HEK293 (cell line): ENCODE results near the gene SYNDIG1.

Experiments used
- CTCF ChIA-PET: fragments of 350-600 bp; formaldehyde crosslinking; extraction: SDS; loops from one replicate; lab custom pipeline; 2021; ENCODE audit warnings: antibody characterized with exemption; lab: Yijun Ruan, JAX
- POLR2A ChIA-PET: fragments of 300-600 bp; formaldehyde crosslinking; extraction: SDS; loops from one replicate; lab custom pipeline; 2020; ENCODE audit warnings: antibody characterized with exemption, inconsistent platforms; lab: Yijun Ruan, JAX
- H3K27ac ChIP-seq: fragments of 200-500 bp; sonication (Bioruptor generic); 2 replicates; pipeline ENCODE4 v1.5.1; 2014; ENCODE audit warnings: low read depth, low read length, control low read depth, inconsistent platforms; ENCODE audit errors: extremely low read depth
- H3K36me3 ChIP-seq, 2 experiments: fragments of 200-500 bp in 1 of 2; sonication (Bioruptor generic) in 1 of 2; 1 replicate in 1 of 2; 2 replicates in 1 of 2; pipeline ENCODE4 v1.5.1; 2014 to 2017; ENCODE audit warnings: inconsistent platforms in 2 of 2, low read length in 2 of 2; ENCODE audit not compliant: control insufficient read depth in 2 of 2, insufficient read depth in 1 of 2
- H3K4me1 ChIP-seq: fragments of 200-500 bp; sonication (Bioruptor generic); 2 replicates; pipeline ENCODE4 v1.5.1; 2014; ENCODE audit warnings: mild to moderate bottlenecking, low read length, inconsistent platforms; ENCODE audit not compliant: control insufficient read depth, insufficient read depth
- H3K4me3 ChIP-seq: 2 replicates; pipeline ENCODE4 v1.5.1; 2011; ENCODE audit warnings: low read depth, mild to moderate bottlenecking, control low read depth, low read length, moderate library complexity
- H3K9me3 ChIP-seq: fragments of 200-500 bp; sonication (Bioruptor generic); 2 replicates; pipeline ENCODE4 v1.5.1; 2014; ENCODE audit warnings: low read depth, low read length, inconsistent platforms; ENCODE audit not compliant: control insufficient read depth, insufficient read depth
- FEZF1 ChIP-seq: fragments of 450-650 bp; formaldehyde crosslinking; IDR thresholded peaks from 2 replicates; pipeline ENCODE4 v1.5.1; 2016; ENCODE audit warnings: missing biosample characterization, missing genetic modification characterization
- GFI1B ChIP-seq: fragments of 450-650 bp; formaldehyde crosslinking; IDR thresholded peaks from 2 replicates; pipeline ENCODE4 v1.5.1; 2016; ENCODE audit warnings: missing biosample characterization, missing genetic modification characterization
- TCF7L2 ChIP-seq: IDR thresholded peaks from 2 replicates; pipeline ENCODE4 v1.6.1; 2011; ENCODE audit warnings: low read depth, mild to moderate bottlenecking, inconsistent platforms, low read length, moderate library complexity, borderline replicate concordance
- ZBTB8A ChIP-seq: fragments of 450-650 bp; formaldehyde crosslinking; IDR thresholded peaks from 2 replicates; pipeline ENCODE4 v1.5.1; 2016; ENCODE audit warnings: missing biosample characterization, missing genetic modification characterization
- ZFP37 ChIP-seq: fragments of 450-650 bp; formaldehyde crosslinking; IDR thresholded peaks from 2 replicates; pipeline ENCODE4 v1.5.1; 2016; ENCODE audit warnings: missing biosample characterization, missing genetic modification characterization
- ZFP41 ChIP-seq: fragments of 450-650 bp; formaldehyde crosslinking; IDR thresholded peaks from 2 replicates; pipeline ENCODE4 v1.5.1; 2016; ENCODE audit warnings: missing biosample characterization, missing genetic modification characterization, borderline replicate concordance
- ZNF121 ChIP-seq: fragments of 450-650 bp; formaldehyde crosslinking; IDR thresholded peaks from 2 replicates; pipeline ENCODE4 v1.5.1; 2016; ENCODE audit warnings: missing biosample characterization, missing genetic modification characterization
- ZNF138 ChIP-seq: fragments of 450-650 bp; formaldehyde crosslinking; IDR thresholded peaks from 2 replicates; pipeline ENCODE4 v1.5.1; 2016; ENCODE audit warnings: missing biosample characterization, missing genetic modification characterization, borderline replicate concordance
- ZNF202 ChIP-seq: fragments of 450-650 bp; formaldehyde crosslinking; IDR thresholded peaks from 2 replicates; pipeline ENCODE4 v1.5.1; 2016; ENCODE audit warnings: missing biosample characterization, missing genetic modification characterization, borderline replicate concordance
- ZNF214 ChIP-seq: fragments of 450-650 bp; formaldehyde crosslinking; IDR thresholded peaks from 2 replicates; pipeline ENCODE4 v1.5.1; 2017; ENCODE audit warnings: missing biosample characterization, mild to moderate bottlenecking, missing genetic modification characterization, borderline replicate concordance
- ZNF221 ChIP-seq: fragments of 450-650 bp; formaldehyde crosslinking; IDR thresholded peaks from 2 replicates; pipeline ENCODE4 v1.5.1; 2017; ENCODE audit warnings: missing biosample characterization, missing genetic modification characterization, borderline replicate concordance
- ZNF292 ChIP-seq: fragments of 450-650 bp; formaldehyde crosslinking; IDR thresholded peaks from 2 replicates; pipeline ENCODE4 v1.5.1; 2016; ENCODE audit warnings: low read depth, missing biosample characterization, missing genetic modification characterization, borderline replicate concordance
- ZNF391 ChIP-seq: fragments of 450-650 bp; formaldehyde crosslinking; IDR thresholded peaks from 2 replicates; pipeline ENCODE4 v1.5.1; 2016; ENCODE audit warnings: low read depth, missing biosample characterization, missing genetic modification characterization, borderline replicate concordance
- ZNF560 ChIP-seq: fragments of 450-650 bp; formaldehyde crosslinking; IDR thresholded peaks from 2 replicates; pipeline ENCODE4 v1.5.1; 2017; ENCODE audit warnings: missing biosample characterization, missing genetic modification characterization, borderline replicate concordance
- TF ChIP-seq, protein P1 (sequence below): fragments of 450-650 bp; formaldehyde crosslinking; IDR thresholded peaks from 2 replicates; pipeline ENCODE4 v1.5.1; 2017; ENCODE audit warnings: missing biosample characterization, missing genetic modification characterization
- TF ChIP-seq, protein P2 (sequence below): fragments of 450-650 bp; formaldehyde crosslinking; IDR thresholded peaks from 2 replicates; pipeline ENCODE4 v1.5.1; 2016; ENCODE audit warnings: missing biosample characterization, missing genetic modification characterization
- TF ChIP-seq, protein P3 (sequence below): fragments of 450-650 bp; formaldehyde crosslinking; IDR thresholded peaks from 2 replicates; pipeline ENCODE4 v1.5.1; 2016; ENCODE audit warnings: missing biosample characterization, missing genetic modification characterization
- TF ChIP-seq, protein P4 (sequence below): fragments of 450-650 bp; IDR thresholded peaks from 2 replicates; pipeline ENCODE4 v1.5.1; 2018; ENCODE audit warnings: missing biosample characterization, mild to moderate bottlenecking, missing genetic modification characterization

The SYNDIG1 gene

GRCh38 chr20:24543741-24544140, 74.3 kb downstream of the SYNDIG1 start (continued):
- TF ChIP-seq, protein P1, sequence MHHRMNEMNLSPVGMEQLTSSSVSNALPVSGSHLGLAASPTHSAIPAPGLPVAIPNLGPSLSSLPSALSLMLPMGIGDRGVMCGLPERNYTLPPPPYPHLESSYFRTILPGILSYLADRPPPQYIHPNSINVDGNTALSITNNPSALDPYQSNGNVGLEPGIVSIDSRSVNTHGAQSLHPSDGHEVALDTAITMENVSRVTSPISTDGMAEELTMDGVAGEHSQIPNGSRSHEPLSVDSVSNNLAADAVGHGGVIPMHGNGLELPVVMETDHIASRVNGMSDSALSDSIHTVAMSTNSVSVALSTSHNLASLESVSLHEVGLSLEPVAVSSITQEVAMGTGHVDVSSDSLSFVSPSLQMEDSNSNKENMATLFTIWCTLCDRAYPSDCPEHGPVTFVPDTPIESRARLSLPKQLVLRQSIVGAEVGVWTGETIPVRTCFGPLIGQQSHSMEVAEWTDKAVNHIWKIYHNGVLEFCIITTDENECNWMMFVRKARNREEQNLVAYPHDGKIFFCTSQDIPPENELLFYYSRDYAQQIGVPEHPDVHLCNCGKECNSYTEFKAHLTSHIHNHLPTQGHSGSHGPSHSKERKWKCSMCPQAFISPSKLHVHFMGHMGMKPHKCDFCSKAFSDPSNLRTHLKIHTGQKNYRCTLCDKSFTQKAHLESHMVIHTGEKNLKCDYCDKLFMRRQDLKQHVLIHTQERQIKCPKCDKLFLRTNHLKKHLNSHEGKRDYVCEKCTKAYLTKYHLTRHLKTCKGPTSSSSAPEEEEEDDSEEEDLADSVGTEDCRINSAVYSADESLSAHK (tag by site-specific recombination), result no peak
- TF ChIP-seq FEZF1 (tag by site-specific recombination) (no peak), ZNF292 (tag by site-specific recombination) (no peak), ZNF391 (tag by site-specific recombination) (no peak), ZNF121 (tag by site-specific recombination) (no peak), ZNF214 (tag by site-specific recombination) (no peak), ZNF138 (no peak), TCF7L2 (no peak), ZBTB8A (tag by site-specific recombination) (no peak)

DNA sequence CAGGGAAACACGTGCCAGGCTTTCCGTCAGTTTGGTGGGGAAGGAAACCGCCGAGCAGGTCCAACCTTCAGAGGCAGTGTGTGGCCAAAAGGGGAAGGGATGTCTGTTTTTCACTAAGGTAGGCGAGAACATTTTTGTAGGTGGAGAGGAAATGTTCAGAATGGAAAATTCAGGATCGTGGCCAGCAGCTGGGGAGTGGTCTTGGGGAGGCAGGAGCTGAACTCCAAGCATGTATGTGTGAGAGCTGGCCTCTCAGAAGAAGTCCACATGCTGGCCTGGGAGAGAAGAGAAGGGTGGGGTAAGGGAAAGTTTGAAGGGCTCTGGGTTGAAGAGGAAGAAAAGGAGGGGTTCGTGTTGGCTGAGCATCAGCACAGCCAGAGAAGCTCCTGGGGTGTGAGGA, 74.9 kb downstream of the SYNDIG1 start:
- Histone ChIP-seq H3K9me3 (no peaks in the 10 kb centered on the region), H3K4me1 (no peaks in the 10 kb centered on the region), H3K27ac (no peak overlapping the region), H3K36me3 (peaks cover 0 to 7% of the 10 kb centered on the region in 2 experiments; a peak in 1 of 3 replicates), H3K4me3 (no peak overlapping the region)
- TF ChIP-seq ZNF560 (tag by site-specific recombination), result no peak
- no peak for TF ChIP-seq ZFP37 (tag by site-specific recombination)
- no peak for TF ChIP-seq ZNF202 (tag by site-specific recombination)
- TF ChIP-seq ZNF221 (tag by site-specific recombination), result no peak
- no peak for TF ChIP-seq ZFP41 (tag by site-specific recombination)
- TF ChIP-seq, protein P2, sequence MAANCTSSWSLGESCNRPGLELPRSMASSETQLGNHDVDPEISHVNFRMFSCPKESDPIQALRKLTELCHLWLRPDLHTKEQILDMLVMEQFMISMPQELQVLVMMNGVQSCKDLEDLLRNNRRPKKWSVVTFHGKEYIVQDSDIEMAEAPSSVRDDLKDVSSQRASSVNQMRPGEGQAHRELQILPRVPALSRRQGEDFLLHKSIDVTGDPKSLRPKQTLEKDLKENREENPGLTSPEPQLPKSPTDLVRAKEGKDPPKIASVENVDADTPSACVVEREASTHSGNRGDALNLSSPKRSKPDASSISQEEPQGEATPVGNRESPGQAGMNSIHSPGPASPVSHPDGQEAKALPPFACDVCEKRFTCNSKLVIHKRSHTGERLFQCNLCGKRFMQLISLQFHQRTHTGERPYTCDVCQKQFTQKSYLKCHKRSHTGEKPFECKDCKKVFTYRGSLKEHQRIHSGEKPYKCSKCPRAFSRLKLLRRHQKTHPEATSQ, result no peak
- TF ChIP-seq, protein P3, sequence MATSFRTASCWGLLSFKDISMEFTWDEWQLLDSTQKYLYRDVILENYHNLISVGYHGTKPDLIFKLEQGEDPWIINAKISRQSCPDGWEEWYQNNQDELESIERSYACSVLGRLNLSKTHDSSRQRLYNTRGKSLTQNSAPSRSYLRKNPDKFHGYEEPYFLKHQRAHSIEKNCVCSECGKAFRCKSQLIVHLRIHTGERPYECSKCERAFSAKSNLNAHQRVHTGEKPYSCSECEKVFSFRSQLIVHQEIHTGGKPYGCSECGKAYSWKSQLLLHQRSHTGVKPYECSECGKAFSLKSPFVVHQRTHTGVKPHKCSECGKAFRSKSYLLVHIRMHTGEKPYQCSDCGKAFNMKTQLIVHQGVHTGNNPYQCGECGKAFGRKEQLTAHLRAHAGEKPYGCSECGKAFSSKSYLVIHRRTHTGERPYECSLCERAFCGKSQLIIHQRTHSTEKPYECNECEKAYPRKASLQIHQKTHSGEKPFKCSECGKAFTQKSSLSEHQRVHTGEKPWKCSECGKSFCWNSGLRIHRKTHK (tag by site-specific recombination), result no peak
- ChIA-PET POLR2A (no interaction called here), CTCF (no interaction called here)

DNA sequence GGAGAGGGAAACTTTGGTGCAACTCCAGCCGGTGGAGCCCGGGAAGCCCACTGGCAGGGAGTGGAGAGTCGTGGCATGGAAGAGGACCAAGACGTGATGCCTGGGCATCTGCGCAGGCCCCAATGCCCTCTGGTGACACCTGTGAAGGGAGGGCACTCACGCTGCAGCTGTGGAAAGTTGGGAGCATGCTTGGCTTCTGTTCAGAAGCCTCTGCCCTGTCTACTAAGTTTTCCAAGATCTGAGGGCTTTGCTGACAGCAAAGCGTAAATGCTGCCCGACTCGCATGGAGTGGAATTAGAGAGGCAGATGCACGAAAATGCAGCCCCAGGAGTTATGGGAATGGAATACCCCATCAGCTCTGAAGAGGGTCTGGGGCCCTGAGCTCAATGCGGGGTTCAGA, 75.7 kb downstream of the SYNDIG1 start:
- Histone ChIP-seq H3K4me1 (no peaks in the 10 kb centered on the region), H3K9me3 (no peaks in the 10 kb centered on the region), H3K4me3 (no peak overlapping the region), H3K36me3 (peaks cover 0 to 7% of the 10 kb centered on the region in 2 experiments; a peak in 1 of 3 replicates), H3K27ac (no peak overlapping the region)
- CTCF ChIA-PET, result no interaction called here
- TF ChIP-seq, protein P4, sequence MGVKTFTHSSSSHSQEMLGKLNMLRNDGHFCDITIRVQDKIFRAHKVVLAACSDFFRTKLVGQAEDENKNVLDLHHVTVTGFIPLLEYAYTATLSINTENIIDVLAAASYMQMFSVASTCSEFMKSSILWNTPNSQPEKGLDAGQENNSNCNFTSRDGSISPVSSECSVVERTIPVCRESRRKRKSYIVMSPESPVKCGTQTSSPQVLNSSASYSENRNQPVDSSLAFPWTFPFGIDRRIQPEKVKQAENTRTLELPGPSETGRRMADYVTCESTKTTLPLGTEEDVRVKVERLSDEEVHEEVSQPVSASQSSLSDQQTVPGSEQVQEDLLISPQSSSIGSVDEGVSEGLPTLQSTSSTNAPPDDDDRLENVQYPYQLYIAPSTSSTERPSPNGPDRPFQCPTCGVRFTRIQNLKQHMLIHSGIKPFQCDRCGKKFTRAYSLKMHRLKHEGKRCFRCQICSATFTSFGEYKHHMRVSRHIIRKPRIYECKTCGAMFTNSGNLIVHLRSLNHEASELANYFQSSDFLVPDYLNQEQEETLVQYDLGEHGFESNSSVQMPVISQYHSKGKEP (tag by site-specific recombination), result no peak
- TF ChIP-seq GFI1B (tag by site-specific recombination), result no peak
- POLR2A ChIA-PET, result no interaction called here
